Measurements from ENCODE around the gene LOC101059915.

Gene LOC101059915

DNA sequence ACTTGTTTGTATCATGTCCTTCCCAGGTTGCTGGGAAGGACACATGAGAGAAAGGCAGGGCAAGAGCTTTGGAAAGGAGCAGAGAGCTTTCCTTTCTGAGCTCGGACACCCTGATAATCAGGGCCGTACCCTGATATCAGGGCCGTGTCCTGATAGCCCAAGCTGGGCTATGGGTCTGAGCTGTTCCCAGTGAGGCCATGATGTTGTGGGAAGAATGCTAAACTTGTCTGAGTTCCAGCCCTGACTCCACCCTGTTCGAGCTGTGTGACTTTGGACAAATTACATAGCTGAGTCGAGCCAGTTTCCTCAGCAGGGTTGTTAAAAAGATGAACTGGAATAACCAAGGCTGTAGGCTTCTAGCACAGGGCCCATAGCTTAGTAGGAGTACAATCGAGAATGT lies 45.7 kb upstream of the LOC101059915 start:
- TF ChIP-seq, protein P1, sequence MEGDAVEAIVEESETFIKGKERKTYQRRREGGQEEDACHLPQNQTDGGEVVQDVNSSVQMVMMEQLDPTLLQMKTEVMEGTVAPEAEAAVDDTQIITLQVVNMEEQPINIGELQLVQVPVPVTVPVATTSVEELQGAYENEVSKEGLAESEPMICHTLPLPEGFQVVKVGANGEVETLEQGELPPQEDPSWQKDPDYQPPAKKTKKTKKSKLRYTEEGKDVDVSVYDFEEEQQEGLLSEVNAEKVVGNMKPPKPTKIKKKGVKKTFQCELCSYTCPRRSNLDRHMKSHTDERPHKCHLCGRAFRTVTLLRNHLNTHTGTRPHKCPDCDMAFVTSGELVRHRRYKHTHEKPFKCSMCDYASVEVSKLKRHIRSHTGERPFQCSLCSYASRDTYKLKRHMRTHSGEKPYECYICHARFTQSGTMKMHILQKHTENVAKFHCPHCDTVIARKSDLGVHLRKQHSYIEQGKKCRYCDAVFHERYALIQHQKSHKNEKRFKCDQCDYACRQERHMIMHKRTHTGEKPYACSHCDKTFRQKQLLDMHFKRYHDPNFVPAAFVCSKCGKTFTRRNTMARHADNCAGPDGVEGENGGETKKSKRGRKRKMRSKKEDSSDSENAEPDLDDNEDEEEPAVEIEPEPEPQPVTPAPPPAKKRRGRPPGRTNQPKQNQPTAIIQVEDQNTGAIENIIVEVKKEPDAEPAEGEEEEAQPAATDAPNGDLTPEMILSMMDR (conservative IDR thresholded peaks at IDR 0.05; ENCODE audit: low read length): no peak
- no peak for TF ChIP-seq EZH2phosphoT487 (IDR thresholded peaks at IDR 0.05; ENCODE audit: borderline replicate concordance, low read depth, low read length)
- BruUV-seq (replicated peaks): no TSS peak
- intact Hi-C loops (cut with micrococcal nuclease; ENCODE audit: unreplicated experiment): loop anchor here (2.0 kb wide), 1 partner anchor 29 kb away; no protein-coding TSS in a partner anchor
- H3K9me3 ChIP-seq (ENCODE audit: low read length): peaks cover 6% of the 10 kb centered on the region; the same call in 1 of the 2 replicates
- no peak overlapping the region for H3K4me2 ChIP-seq (ENCODE audit: low read length)
- H3K4me3 ChIP-seq (ENCODE audit: low read depth, low read length, poor library complexity, severe bottlenecking): no peak overlapping the region
- ChIA-PET CTCF (ENCODE audit: unreplicated experiment) (no interaction called here), POLR2A (no interaction called here)
- no peak for DNase-seq (ENCODE audit: low spot score)
- no peaks in the 10 kb centered on the region for H3K9me2 ChIP-seq (ENCODE audit: insufficient read depth, low read length)
- H3K27ac ChIP-seq (ENCODE audit: low read depth, low read length, poor library complexity, severe bottlenecking): peak overlapping the region; percentile 73
- no peaks in the 10 kb centered on the region for H4K20me1 ChIP-seq (ENCODE audit: insufficient read depth, low read length)
- H3K36me3 ChIP-seq (ENCODE audit: insufficient read depth, low read length): no peaks in the 10 kb centered on the region; the same call in 1 of the 2 replicates
- H3K4me1 ChIP-seq (ENCODE audit: insufficient read depth, low read length, poor library complexity, severe bottlenecking): peaks cover 74% of the 10 kb centered on the region
- H2AFZ ChIP-seq (ENCODE audit: low read length): no peak overlapping the region
- H3K79me2 ChIP-seq (ENCODE audit: insufficient read depth, low read depth, low read length): no peaks in the 10 kb centered on the region

DNA sequence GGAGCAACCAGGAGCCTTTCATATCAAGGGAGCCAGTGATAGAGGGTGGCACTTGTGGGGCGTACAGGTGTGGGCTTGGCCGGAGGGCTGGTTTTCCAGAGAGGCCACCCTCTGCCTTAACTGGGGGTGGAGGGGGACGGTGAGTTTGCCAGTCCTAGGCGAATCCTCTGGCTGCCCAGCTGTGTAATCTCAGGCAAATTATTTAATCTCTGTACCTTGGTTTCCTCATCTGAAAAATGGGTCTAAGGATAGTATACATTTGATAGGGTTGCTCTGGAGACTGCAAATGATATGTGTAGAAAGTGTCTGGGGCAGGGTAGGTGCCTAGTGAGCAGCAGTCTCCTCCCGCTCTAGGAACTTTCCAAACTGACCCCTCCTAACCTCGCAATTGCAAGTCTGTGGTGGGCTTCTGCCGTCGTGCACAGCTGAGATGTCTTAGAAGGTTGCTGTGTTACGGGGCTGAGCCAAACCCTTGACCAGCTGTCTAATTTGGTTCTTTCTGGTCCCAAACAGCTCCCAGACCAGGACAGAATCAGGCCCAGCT lies 45.2 kb upstream of the LOC101059915 start:
- Histone ChIP-seq H3K4me3 (ENCODE audit: low read depth, low read length, poor library complexity, severe bottlenecking) (no peak overlapping the region), H4K20me1 (ENCODE audit: insufficient read depth, low read length) (no peaks in the 10 kb centered on the region), H3K9me3 (ENCODE audit: low read length) (peaks cover 6% of the 10 kb centered on the region; the same call in 1 of the 2 replicates), H3K4me1 (ENCODE audit: insufficient read depth, low read length, poor library complexity, severe bottlenecking) (peaks cover 74% of the 10 kb centered on the region), H3K9me2 (ENCODE audit: insufficient read depth, low read length) (no peaks in the 10 kb centered on the region), H2AFZ (ENCODE audit: low read length) (no peak overlapping the region), H3K36me3 (ENCODE audit: insufficient read depth, low read length) (no peaks in the 10 kb centered on the region; the same call in 1 of the 2 replicates), H3K4me2 (ENCODE audit: low read length) (peak overlapping the region; percentile 70), H3K79me2 (ENCODE audit: insufficient read depth, low read depth, low read length) (no peaks in the 10 kb centered on the region), H3K27ac (ENCODE audit: low read depth, low read length, poor library complexity, severe bottlenecking) (peak overlapping the region; percentile 73)
- no peak for TF ChIP-seq EZH2phosphoT487 (IDR thresholded peaks at IDR 0.05; ENCODE audit: borderline replicate concordance, low read depth, low read length)
- TF ChIP-seq, protein P1 (conservative IDR thresholded peaks at IDR 0.05; ENCODE audit: low read length): no peak
- ChIA-PET POLR2A (no interaction called here), CTCF (ENCODE audit: unreplicated experiment) (interaction anchor here (0.5 kb wide), 1 partner anchor 368 kb away, joined by 3 read pairs; the partner anchor contains the start of gene ZMYM3)
- DNase-seq (ENCODE audit: low spot score): no peak
- no TSS peak for BruUV-seq (replicated peaks)
- intact Hi-C loops (cut with micrococcal nuclease; ENCODE audit: unreplicated experiment): loop anchor here (2.0 kb wide), 1 partner anchor 29 kb away; no protein-coding TSS in a partner anchor

All from OCI-LY7 (cell line).